ENCODE results near the gene ATMIN. TPM values are rescaled to one million over a fixed set of nuclear protein-coding genes. Genes with fewer than 3 reads are reported as not detected.

Gene ATMIN
- total RNA-seq, 2 experiments from 2014 or later, result 29.6 to 33.8 TPM

DNA sequence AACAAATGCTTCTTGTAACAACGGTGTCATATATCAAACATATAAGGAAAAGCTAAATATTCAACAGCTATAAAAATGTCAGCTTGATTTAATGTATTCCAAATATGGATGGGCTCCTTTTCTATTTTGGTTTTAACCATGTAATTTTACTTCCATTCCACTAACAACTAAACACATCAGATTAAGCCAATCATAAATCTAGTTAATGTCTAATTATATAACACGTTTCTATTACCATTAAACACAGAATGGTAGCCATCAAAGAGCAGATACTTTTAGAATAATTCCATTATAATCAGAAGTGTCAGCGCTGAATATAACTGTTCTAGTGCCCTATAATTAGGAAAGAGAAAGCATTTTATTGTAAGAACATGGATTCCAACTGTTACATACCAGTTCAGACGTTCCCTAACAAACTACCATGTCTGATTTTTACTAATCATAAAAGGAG, 38.9 kb upstream of the ATMIN start:
- POLR2A ChIA-PET, result interaction anchor here (0.7 to 1.6 kb wide), 4 partner anchors 9 to 40 kb away, joined by 3 to 17 read pairs (median 6); partner anchors contain the start of genes ATMIN, CENPN and CMC2
- Mint-ChIP-seq H3K27me3 (no peaks in the 10 kb centered on the region), H3K36me3 (ENCODE audit: low read depth) (peaks cover 68% of the 10 kb centered on the region), H3K4me3 (peak overlapping the region; percentile 92), H3K4me1 (peaks cover 73% of the 10 kb centered on the region), H3K27ac (peak overlapping the region; percentile 98), H3K9me3 (no peaks in the 10 kb centered on the region)
- CTCF ChIA-PET, result interaction anchor here (1.9 kb wide), 1 partner anchor 10 kb away, joined by 9 read pairs; the partner anchor contains the start of genes CENPN and CMC2
- no peak for DNase-seq

DNA sequence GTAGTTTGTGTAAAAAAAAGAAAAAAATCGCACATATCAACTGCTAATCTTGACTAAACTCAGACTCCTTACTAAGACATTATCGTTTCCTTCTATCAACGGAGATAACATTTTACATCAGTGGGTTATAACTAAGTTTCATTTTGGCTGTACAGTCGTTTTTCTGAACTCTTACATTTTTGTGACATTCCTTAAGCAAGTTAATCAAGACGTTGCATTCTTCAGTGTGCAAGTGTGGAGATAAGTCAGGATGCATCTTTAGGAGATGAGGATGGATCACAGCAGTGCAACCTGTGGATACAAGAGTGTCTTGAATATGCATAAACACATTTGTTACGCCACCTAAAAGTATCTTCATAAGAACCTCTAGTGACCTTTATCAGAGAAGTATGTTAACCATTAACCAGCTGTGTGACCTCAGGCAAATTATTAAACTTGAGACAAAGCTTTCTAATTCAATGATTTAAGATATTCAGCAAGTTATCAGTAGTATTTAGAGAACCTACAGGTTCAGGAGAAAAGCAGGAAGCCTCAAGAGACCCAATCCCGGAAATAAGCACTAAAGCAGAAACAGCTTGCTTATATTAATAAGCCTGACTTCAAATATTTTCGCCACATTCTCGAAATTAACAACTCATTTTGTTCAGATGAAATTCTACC, 38.4 kb upstream of the ATMIN start:
- Mint-ChIP-seq H3K4me1 (peaks cover 75% of the 10 kb centered on the region), H3K27ac (peak overlapping the region; percentile 98), H3K4me3 (peak overlapping the region; percentile 92), H3K9me3 (no peaks in the 10 kb centered on the region), H3K36me3 (ENCODE audit: low read depth) (peaks cover 70% of the 10 kb centered on the region), H3K27me3 (no peaks in the 10 kb centered on the region)
- ChIA-PET POLR2A (interaction anchor here (0.7 to 1.6 kb wide), 8 partner anchors 9 to 195 kb away, joined by 3 to 17 read pairs (median 4); partner anchors contain the start of genes ATMIN, CENPN and CMC2), CTCF (interaction anchor here (1.1 to 1.9 kb wide), 4 partner anchors 10 to 470 kb away, joined by 3 to 9 read pairs (median 5); partner anchors contain the start of genes ATMIN, CENPN and CMC2)
- no peak for DNase-seq

DNA sequence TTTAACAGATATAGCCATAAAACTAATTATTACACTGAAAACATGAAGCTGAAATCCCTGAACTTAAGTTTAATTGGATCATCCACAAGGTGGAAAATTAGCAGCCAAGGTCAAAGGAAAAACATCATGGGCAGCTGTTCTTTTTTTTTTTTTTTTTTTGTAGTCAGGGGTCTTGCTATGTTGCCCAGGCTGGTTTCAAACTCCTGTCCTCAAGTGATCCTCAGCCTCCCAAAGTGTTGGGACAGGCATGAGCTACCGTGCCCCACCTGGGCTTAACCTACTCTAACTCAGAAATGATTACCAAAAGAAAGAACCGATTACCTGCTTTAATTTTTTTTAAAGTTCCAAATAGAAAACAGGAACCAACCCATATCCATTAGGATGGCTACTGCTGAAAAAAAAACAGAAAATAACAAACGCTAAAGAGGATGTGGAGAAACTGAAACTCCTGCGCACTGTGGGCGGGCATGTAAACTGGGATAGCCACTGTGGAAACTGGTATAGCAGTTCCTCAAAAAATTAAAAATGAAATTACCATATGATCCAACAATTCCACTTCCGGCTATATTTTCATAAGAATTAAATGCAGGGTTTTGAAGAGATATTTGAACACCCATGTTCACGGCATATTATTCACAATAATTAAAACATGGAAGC, 37.5 kb upstream of the ATMIN start:
- Mint-ChIP-seq H3K9me3 (no peaks in the 10 kb centered on the region), H3K4me1 (peaks cover 80% of the 10 kb centered on the region), H3K4me3 (peak overlapping the region; percentile 48), H3K27ac (peak overlapping the region; percentile 98), H3K36me3 (ENCODE audit: low read depth) (peaks cover 69% of the 10 kb centered on the region), H3K27me3 (no peaks in the 10 kb centered on the region)
- ChIA-PET CTCF (interaction anchor here (0.6 to 1.9 kb wide), 5 partner anchors 9 to 471 kb away, joined by 3 to 9 read pairs (median 5); partner anchors contain the start of genes ATMIN, CENPN and CMC2), POLR2A (interaction anchor here (0.7 to 1.6 kb wide), 8 partner anchors 8 to 195 kb away, joined by 3 to 17 read pairs (median 4); partner anchors contain the start of genes ATMIN, CENPN and CMC2)
- no peak for DNase-seq

DNA sequence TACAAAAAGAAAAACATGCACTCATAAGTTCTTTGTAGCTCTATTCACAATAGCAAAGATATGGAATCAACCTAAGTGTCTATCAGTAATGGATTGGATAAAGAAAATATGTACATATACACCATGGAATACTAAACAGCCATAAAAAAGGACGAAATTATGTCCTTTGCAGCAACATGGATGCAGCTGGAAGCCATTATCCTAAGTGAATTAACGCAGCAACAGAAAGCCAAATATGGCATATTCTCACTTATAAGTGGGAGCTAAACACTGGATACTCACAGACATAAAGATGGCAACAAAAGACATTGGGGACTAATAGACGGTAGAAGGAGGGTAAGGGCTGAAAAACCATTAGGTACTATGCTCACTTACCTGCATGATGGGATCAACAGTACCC, 34.8 kb upstream of the ATMIN start:
- peaks cover 56% of the 10 kb centered on the region for H3K36me3 Mint-ChIP-seq (ENCODE audit: low read depth)
- H3K9me3 Mint-ChIP-seq, result no peaks in the 10 kb centered on the region
- ChIA-PET POLR2A (no interaction called here), CTCF (interaction anchor here (1.4 kb wide), 1 partner anchor 35 kb away, joined by 5 read pairs; the partner anchor contains the start of gene ATMIN)
- no peak overlapping the region for H3K27ac Mint-ChIP-seq
- H3K4me3 Mint-ChIP-seq, result no peak overlapping the region
- DNase-seq, result no peak
- H3K4me1 Mint-ChIP-seq, result peaks cover 74% of the 10 kb centered on the region
- H3K27me3 Mint-ChIP-seq, result no peaks in the 10 kb centered on the region

DNA sequence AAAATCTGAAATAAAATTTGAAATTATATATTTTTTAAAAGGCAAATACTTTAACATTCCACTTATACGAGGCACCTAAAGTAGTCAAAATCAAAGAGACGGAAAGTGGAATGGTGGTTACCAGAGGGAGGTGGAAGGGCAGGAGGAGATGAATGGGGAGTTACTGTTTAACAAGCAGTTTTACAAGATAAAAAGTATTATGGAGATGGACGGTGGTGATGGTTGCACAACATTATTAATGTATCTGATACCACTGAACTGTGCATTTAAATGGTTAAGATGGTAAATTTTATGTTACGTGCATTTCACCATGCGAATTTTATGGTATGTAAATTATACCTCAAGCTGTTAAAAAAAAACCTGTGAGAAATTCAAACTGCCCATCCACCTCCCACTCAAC, 34.3 kb upstream of the ATMIN start:
- Mint-ChIP-seq H3K27ac (no peak overlapping the region), H3K27me3 (no peaks in the 10 kb centered on the region), H3K9me3 (no peaks in the 10 kb centered on the region), H3K4me1 (peaks cover 71% of the 10 kb centered on the region), H3K4me3 (no peak overlapping the region), H3K36me3 (ENCODE audit: low read depth) (peaks cover 53% of the 10 kb centered on the region)
- no peak for DNase-seq
- ChIA-PET POLR2A (interaction anchor here (6.2 kb wide), 1 partner anchor 33 kb away, joined by 70 read pairs; the partner anchor contains the start of gene ATMIN), CTCF (no interaction called here)

DNA sequence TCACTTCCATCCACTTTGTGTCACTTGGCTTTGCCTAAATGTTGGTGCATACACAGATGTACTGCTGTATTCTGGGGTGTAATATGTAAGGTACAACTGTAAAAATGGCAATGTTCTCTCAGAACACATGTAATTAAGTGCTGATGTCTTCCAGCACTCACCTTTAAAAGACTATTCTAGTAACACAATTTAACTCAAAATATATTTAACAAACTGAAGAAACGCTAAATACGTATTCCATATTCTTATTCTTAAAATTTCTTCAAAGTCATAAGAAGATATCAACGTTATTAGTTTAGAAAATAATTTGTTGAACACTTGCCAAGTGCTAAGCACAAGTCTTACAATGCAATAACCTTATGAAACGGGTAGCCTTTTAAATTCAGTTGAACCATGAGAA, 32.6 kb upstream of the ATMIN start:
- CTCF ChIA-PET, result interaction anchor here (0.6 to 6.1 kb wide), 5 partner anchors 9 to 873 kb away, joined by 3 to 75 read pairs (median 3); partner anchors contain the start of gene ATMIN
- POLR2A ChIA-PET, result interaction anchor here (1.9 to 6.2 kb wide), 3 partner anchors 10 to 31 kb away, joined by 4 to 70 read pairs (median 11); partner anchors contain the start of gene ATMIN
- peak overlapping the region; percentile 100 for H3K27ac Mint-ChIP-seq
- H3K36me3 Mint-ChIP-seq (ENCODE audit: low read depth), result peaks cover 51% of the 10 kb centered on the region
- H3K9me3 Mint-ChIP-seq, result no peaks in the 10 kb centered on the region
- H3K4me3 Mint-ChIP-seq, result peak overlapping the region; percentile 95
- H3K4me1 Mint-ChIP-seq, result peaks cover 62% of the 10 kb centered on the region
- no peak for DNase-seq
- H3K27me3 Mint-ChIP-seq, result no peaks in the 10 kb centered on the region

DNA sequence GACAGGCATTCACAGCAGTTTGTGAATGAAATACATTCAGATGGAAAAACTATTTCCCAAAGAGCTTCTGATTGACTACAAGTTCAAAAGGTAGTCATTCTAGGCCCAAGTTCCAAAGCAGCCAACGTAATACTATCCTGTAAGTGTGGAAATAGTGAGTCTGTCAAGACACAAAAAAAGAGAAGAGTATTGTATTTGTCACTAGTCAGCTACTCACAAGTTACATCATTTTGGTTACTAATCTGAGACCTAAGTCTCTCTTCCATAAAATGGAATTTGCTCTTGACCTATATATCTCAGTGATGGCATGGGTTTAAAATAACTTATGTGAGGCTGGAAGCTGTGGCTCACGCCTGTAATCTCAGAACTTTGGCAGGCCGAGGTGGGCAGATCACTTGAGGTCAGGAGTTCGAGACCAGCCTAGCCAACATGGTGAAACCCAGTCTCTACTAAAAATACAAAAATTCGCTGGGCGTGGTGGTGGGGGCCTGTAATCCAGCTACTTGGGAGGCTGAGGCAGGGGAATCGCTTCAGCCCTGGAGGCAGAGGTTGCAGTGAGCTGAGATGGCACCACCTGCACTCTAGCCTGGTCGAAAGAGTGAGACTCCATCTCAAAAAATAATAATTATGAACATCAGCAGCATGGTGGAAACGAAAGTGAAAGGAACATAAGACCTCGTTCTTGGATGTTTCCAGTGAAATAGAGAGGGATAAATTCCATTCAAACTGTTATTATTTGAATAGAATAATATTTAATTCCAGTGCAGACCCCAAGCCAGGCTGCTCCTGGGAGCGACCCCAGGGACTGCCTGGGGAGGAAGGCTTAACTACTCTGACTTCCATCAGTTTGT, 31.8 kb upstream of the ATMIN start:
- ChIA-PET CTCF (interaction anchor here (0.6 to 6.1 kb wide), 9 partner anchors 10 to 1234 kb away, joined by 3 to 75 read pairs (median 4); partner anchors contain the start of genes ATMIN and C16orf46), POLR2A (interaction anchor here (0.8 to 6.2 kb wide), 5 partner anchors 11 to 72 kb away, joined by 3 to 70 read pairs (median 4); partner anchors contain the start of gene ATMIN)
- Mint-ChIP-seq H3K9me3 (no peaks in the 10 kb centered on the region), H3K27me3 (no peaks in the 10 kb centered on the region), H3K36me3 (ENCODE audit: low read depth) (peaks cover 50% of the 10 kb centered on the region), H3K27ac (peak overlapping the region; percentile 100), H3K4me1 (peaks cover 62% of the 10 kb centered on the region), H3K4me3 (peak overlapping the region; percentile 95)
- DNase-seq, result peak; percentile 22

DNA sequence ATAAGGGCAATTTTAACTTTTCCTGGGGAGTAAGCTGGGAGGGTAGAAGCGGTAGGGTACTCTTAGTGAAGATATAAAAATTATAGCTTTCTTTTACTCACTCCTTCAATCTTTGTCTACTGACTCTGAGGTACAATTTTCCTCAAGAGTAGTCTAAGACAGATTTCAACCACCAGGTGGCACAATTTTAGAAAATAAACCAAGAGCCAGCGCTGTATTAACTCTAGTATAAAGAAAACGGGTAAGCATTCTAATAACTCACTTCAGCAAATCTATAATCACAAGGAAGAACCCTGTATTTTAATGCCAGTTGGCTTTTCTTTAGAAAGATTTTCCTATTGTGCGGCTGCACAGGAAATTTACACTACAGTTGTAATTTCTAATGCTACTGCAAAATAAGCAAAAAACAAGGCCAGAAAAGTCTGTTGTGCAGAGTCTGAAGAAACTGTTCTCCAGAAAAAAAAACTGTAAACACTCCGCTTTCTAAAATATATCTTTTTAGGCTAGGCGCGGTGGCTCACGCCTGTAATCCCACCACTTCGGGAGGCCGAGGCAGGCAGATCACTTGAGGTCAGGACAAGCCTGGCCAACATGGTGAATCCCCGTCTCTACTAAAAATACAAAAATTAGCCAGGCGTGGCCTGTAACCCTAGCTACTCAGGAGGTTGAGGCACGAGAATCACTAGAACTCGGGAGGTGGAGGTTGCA, 30.8 kb upstream of the ATMIN start:
- CTCF ChIA-PET, result interaction anchor here (0.5 to 6.1 kb wide), 11 partner anchors 10 to 1915 kb away, joined by 3 to 75 read pairs (median 4); partner anchors contain the start of genes ATMIN and C16orf46
- Mint-ChIP-seq H3K27ac (peak overlapping the region; percentile 100), H3K4me3 (peak overlapping the region; percentile 95), H3K36me3 (ENCODE audit: low read depth) (peaks cover 50% of the 10 kb centered on the region), H3K4me1 (peaks cover 61% of the 10 kb centered on the region), H3K27me3 (no peaks in the 10 kb centered on the region), H3K9me3 (no peaks in the 10 kb centered on the region)
- POLR2A ChIA-PET, result interaction anchor here (0.9 to 6.2 kb wide), 7 partner anchors 7 to 714 kb away, joined by 3 to 70 read pairs (median 8); partner anchors contain the start of gene ATMIN
- peak; percentile 22 for DNase-seq

DNA sequence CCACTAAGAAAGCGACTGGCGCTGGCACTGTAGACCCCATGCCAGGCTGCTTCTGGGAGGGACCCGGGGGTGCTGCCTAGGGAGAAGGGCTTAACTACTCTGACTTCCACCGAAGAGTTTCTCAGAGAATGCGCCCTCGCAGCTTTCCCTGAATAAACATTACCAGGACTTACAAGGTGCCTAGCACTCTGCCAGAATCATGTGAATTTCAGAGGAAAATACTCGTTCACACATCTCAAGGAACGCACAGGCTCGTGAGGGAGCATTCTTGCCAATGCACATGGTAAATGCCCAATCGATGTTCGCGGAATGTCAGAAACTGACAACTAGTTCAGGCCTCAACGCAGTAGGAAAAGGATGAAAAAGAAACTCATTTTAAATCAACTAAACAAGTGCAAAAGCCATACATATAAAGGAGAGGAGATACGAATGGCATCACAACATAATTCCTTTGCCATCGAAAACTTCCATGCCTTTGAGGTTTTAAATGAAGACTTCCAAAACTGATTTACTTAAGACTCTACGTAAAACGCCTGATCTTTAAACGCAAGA, 30.0 kb upstream of the ATMIN start:
- Mint-ChIP-seq H3K27ac (peak overlapping the region; percentile 100), H3K4me3 (peak overlapping the region; percentile 95), H3K36me3 (ENCODE audit: low read depth) (peaks cover 45% of the 10 kb centered on the region), H3K4me1 (peaks cover 59% of the 10 kb centered on the region), H3K9me3 (no peaks in the 10 kb centered on the region), H3K27me3 (no peaks in the 10 kb centered on the region)
- peak; percentile 18 for DNase-seq
- ChIA-PET POLR2A (interaction anchor here (1.3 to 6.2 kb wide), 6 partner anchors 8 to 713 kb away, joined by 3 to 70 read pairs (median 10); partner anchors contain the start of gene ATMIN), CTCF (interaction anchor here (1.4 to 6.1 kb wide), 4 partner anchors 8 to 34 kb away, joined by 3 to 75 read pairs (median 8); partner anchors contain the start of gene ATMIN)

DNA sequence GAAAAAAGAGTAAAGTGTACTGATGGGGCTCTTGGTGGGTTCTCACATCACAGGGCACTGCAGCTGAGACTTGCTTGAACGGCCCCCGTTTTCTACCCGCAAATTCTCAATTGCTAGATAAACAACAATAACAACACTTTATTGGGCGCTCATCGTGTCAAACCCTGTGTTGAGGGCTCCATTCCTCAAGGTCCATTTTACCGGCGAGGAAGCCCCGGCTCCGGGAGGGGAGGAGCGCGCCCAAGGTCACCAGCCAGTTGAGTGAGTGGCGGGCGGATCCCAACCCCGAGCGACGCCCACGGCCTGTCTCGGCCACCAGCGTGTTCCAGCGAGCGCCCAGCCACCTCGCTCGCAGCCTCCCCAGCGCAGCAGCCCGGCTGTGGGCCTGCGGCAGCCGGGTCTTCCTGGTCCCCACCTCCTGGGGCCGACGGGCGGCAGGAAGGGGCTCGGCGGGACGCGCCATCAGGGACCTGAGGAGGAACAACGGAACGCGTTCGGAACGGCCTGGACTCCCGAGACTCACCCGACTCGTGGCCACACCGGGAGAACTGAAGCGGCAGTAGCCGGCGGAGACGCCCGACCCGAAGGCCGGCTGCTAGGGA, 29.3 kb upstream of the ATMIN start:
- Mint-ChIP-seq H3K4me1 (peaks cover 61% of the 10 kb centered on the region), H3K27ac (peak overlapping the region; percentile 100), H3K9me3 (no peaks in the 10 kb centered on the region), H3K27me3 (no peaks in the 10 kb centered on the region), H3K36me3 (ENCODE audit: low read depth) (peaks cover 48% of the 10 kb centered on the region), H3K4me3 (peak overlapping the region; percentile 95)
- peak; percentile 78 for DNase-seq
- ChIA-PET CTCF (interaction anchor here (1.4 to 6.1 kb wide), 3 partner anchors 9 to 29 kb away, joined by 7 to 75 read pairs (median 9); partner anchors contain the start of gene ATMIN), POLR2A (interaction anchor here (0.8 to 6.2 kb wide), 11 partner anchors 9 to 712 kb away, joined by 3 to 70 read pairs (median 5); partner anchors contain the start of genes ATMIN, C16orf46 and GAN)

All from activated CD4-positive, alpha-beta memory T cell treated with anti-CD3 and anti-CD28 coated beads, Interleukin-2, amount 10 ng/mL, durations not matched to agents 7 days and 5 days (primary cell).